ENCODE measurements around the gene ZBTB7C. TPM values are rescaled to one million over a fixed set of nuclear protein-coding genes. Genes with fewer than 3 reads are reported as not detected.
A peak's percentile ranks its signal among the peaks of the same experiment; 100 is the strongest.

The ZBTB7C gene
- total and polyA plus RNA-seq, 3 experiments from 2014 or later, result 0.13 TPM; not detected in 2

GRCh38 chr18:48166336-48166875 lies 242.8 kb downstream of the ZBTB7C start:
- CTCF ChIA-PET, result interaction anchor here (0.9 to 1.0 kb wide), 2 partner anchors 14 to 16 kb away, joined by 3 read pairs; no protein-coding TSS in a partner anchor
- H3K27ac Mint-ChIP-seq, result no peak overlapping the region
- H3K9me3 ChIP-seq (ENCODE audit: low read length), result no peaks in the 10 kb centered on the region
- H3K36me3 Mint-ChIP-seq, result no peaks in the 10 kb centered on the region
- no peaks in the 10 kb centered on the region for H3K36me3 ChIP-seq (ENCODE audit: insufficient read depth, low read length)
- no peak overlapping the region for H3K4me3 Mint-ChIP-seq
- H3K9me3 Mint-ChIP-seq, result no peaks in the 10 kb centered on the region
- no peaks in the 10 kb centered on the region for H3K27me3 ChIP-seq (ENCODE audit: insufficient read depth, low read length, poor library complexity, severe bottlenecking)
- no peak overlapping the region for H3K27ac ChIP-seq (ENCODE audit: low read depth, low read length)
- H3K4me3 ChIP-seq (ENCODE audit: low read length), result no peak overlapping the region
- peaks cover 5 to 49% of the 10 kb centered on the region in 2 donors for H3K27me3 Mint-ChIP-seq
- H3K4me1 Mint-ChIP-seq, result peaks cover 3 to 7% (median 6%) of the 10 kb centered on the region in 3 donors
- POLR2A ChIA-PET, result no interaction called here
- H3K4me1 ChIP-seq (ENCODE audit: insufficient read depth, low read length), result no peaks in the 10 kb centered on the region
- no peak for DNase-seq

GRCh38 chr18:48165111-48165866 lies 243.9 kb downstream of the ZBTB7C start:
- DNase-seq, result no peak
- no peaks in the 10 kb centered on the region for H3K36me3 ChIP-seq (ENCODE audit: insufficient read depth, low read length)
- H3K27me3 Mint-ChIP-seq, result peaks cover 5 to 52% of the 10 kb centered on the region in 2 donors
- POLR2A ChIA-PET, result no interaction called here
- CTCF ChIA-PET, result interaction anchor here (0.9 kb wide), 1 partner anchor 17 kb away, joined by 3 read pairs; no protein-coding TSS in a partner anchor
- no peak overlapping the region for H3K4me3 ChIP-seq (ENCODE audit: low read length)
- no peaks in the 10 kb centered on the region for H3K27me3 ChIP-seq (ENCODE audit: insufficient read depth, low read length, poor library complexity, severe bottlenecking)
- peaks cover 3 to 15% (median 9%) of the 10 kb centered on the region in 3 donors for H3K4me1 Mint-ChIP-seq
- no peaks in the 10 kb centered on the region for H3K36me3 Mint-ChIP-seq
- no peaks in the 10 kb centered on the region for H3K9me3 ChIP-seq (ENCODE audit: low read length)
- H3K27ac ChIP-seq (ENCODE audit: low read depth, low read length), result no peak overlapping the region
- H3K9me3 Mint-ChIP-seq, result no peaks in the 10 kb centered on the region
- no peak overlapping the region for H3K27ac Mint-ChIP-seq
- no peak overlapping the region for H3K4me3 Mint-ChIP-seq
- H3K4me1 ChIP-seq (ENCODE audit: insufficient read depth, low read length), result no peaks in the 10 kb centered on the region

- peaks cover 8 to 52% of the 10 kb centered on the region in 2 donors for H3K27me3 Mint-ChIP-seq
- no peaks in the 10 kb centered on the region for H3K36me3 Mint-ChIP-seq
- CTCF ChIA-PET, result no interaction called here
- no peak overlapping the region for H3K4me3 ChIP-seq (ENCODE audit: low read length)
- no peak overlapping the region for H3K27ac Mint-ChIP-seq
- no peaks in the 10 kb centered on the region for H3K4me1 ChIP-seq (ENCODE audit: insufficient read depth, low read length)
- POLR2A ChIA-PET, result interaction anchor here (0.5 kb wide), 1 partner anchor 47 kb away, joined by 3 read pairs; no protein-coding TSS in a partner anchor
- H3K27me3 ChIP-seq (ENCODE audit: insufficient read depth, low read length, poor library complexity, severe bottlenecking), result no peaks in the 10 kb centered on the region
- H3K4me3 Mint-ChIP-seq, result no peak overlapping the region
- H3K9me3 ChIP-seq (ENCODE audit: low read length), result no peaks in the 10 kb centered on the region
- no peaks in the 10 kb centered on the region for H3K36me3 ChIP-seq (ENCODE audit: insufficient read depth, low read length)
- no peak overlapping the region for H3K27ac ChIP-seq (ENCODE audit: low read depth, low read length)
- peaks cover 3 to 15% (median 9%) of the 10 kb centered on the region in 3 donors for H3K4me1 Mint-ChIP-seq
- H3K9me3 Mint-ChIP-seq, result no peaks in the 10 kb centered on the region
- no peak for DNase-seq
Observed at GRCh38 chr18:48164701-48165100, 244.5 kb downstream of the ZBTB7C start.

- H3K9me3 Mint-ChIP-seq, result no peaks in the 10 kb centered on the region
- no peaks in the 10 kb centered on the region for H3K27me3 ChIP-seq (ENCODE audit: insufficient read depth, low read length, poor library complexity, severe bottlenecking)
- CTCF ChIA-PET, result no interaction called here
- H3K9me3 ChIP-seq (ENCODE audit: low read length), result no peaks in the 10 kb centered on the region
- no peaks in the 10 kb centered on the region for H3K36me3 ChIP-seq (ENCODE audit: insufficient read depth, low read length)
- no peaks in the 10 kb centered on the region for H3K36me3 Mint-ChIP-seq
- H3K27ac Mint-ChIP-seq, result peak overlapping the region in 1 of 8 donors; percentile 48
- POLR2A ChIA-PET, result interaction anchor here (0.5 kb wide), 1 partner anchor 47 kb away, joined by 3 read pairs; no protein-coding TSS in a partner anchor
- no peak overlapping the region for H3K27ac ChIP-seq (ENCODE audit: low read depth, low read length)
- H3K4me3 ChIP-seq (ENCODE audit: low read length), result no peak overlapping the region
- peaks cover 3 to 15% (median 9%) of the 10 kb centered on the region in 3 donors for H3K4me1 Mint-ChIP-seq
- peaks cover 10 to 52% of the 10 kb centered on the region in 2 donors for H3K27me3 Mint-ChIP-seq
- no peak for DNase-seq
- no peaks in the 10 kb centered on the region for H3K4me1 ChIP-seq (ENCODE audit: insufficient read depth, low read length)
- no peak overlapping the region for H3K4me3 Mint-ChIP-seq
Observed at GRCh38 chr18:48164116-48164515, 245.1 kb downstream of the ZBTB7C start.

- Histone ChIP-seq H3K9me3 (ENCODE audit: low read length) (no peaks in the 10 kb centered on the region), H3K4me3 (ENCODE audit: low read length) (no peak overlapping the region), H3K36me3 (ENCODE audit: insufficient read depth, low read length) (no peaks in the 10 kb centered on the region), H3K27me3 (ENCODE audit: insufficient read depth, low read length, poor library complexity, severe bottlenecking) (no peaks in the 10 kb centered on the region), H3K27ac (ENCODE audit: low read depth, low read length) (no peak overlapping the region), H3K4me1 (ENCODE audit: insufficient read depth, low read length) (no peaks in the 10 kb centered on the region)
- ChIA-PET CTCF (no interaction called here), POLR2A (no interaction called here)
- DNase-seq, result no peak
- no peaks in the 10 kb centered on the region for H3K9me3 Mint-ChIP-seq
- H3K4me1 Mint-ChIP-seq, result peaks cover 3 to 15% (median 9%) of the 10 kb centered on the region in 3 donors
- H3K27ac Mint-ChIP-seq, result no peak overlapping the region
- H3K4me3 Mint-ChIP-seq, result no peak overlapping the region
- peaks cover 10 to 51% of the 10 kb centered on the region in 2 donors for H3K27me3 Mint-ChIP-seq
- H3K36me3 Mint-ChIP-seq, result no peaks in the 10 kb centered on the region
Observed at GRCh38 chr18:48163738-48164115, 245.5 kb downstream of the ZBTB7C start.

- Mint-ChIP-seq H3K4me1 (peaks cover 3 to 15% (median 9%) of the 10 kb centered on the region in 3 donors), H3K4me3 (peak overlapping the region in 2 of 7 donors; percentile 74 to 79), H3K27me3 (peaks cover 11 to 50% of the 10 kb centered on the region in 2 donors), H3K27ac (no peak overlapping the region), H3K9me3 (no peaks in the 10 kb centered on the region), H3K36me3 (no peaks in the 10 kb centered on the region)
- ChIA-PET POLR2A (no interaction called here), CTCF (no interaction called here)
- H3K27ac ChIP-seq (ENCODE audit: low read depth, low read length), result no peak overlapping the region
- H3K27me3 ChIP-seq (ENCODE audit: insufficient read depth, low read length, poor library complexity, severe bottlenecking), result no peaks in the 10 kb centered on the region
- DNase-seq, result no peak
- H3K9me3 ChIP-seq (ENCODE audit: low read length), result no peaks in the 10 kb centered on the region
- no peaks in the 10 kb centered on the region for H3K36me3 ChIP-seq (ENCODE audit: insufficient read depth, low read length)
- H3K4me3 ChIP-seq (ENCODE audit: low read length), result no peak overlapping the region
- no peaks in the 10 kb centered on the region for H3K4me1 ChIP-seq (ENCODE audit: insufficient read depth, low read length)
Observed at GRCh38 chr18:48162956-48163737, 246.0 kb downstream of the ZBTB7C start.

- Histone ChIP-seq H3K4me1 (ENCODE audit: insufficient read depth, low read length) (no peaks in the 10 kb centered on the region), H3K4me3 (ENCODE audit: low read length) (peak overlapping the region; percentile 4), H3K36me3 (ENCODE audit: insufficient read depth, low read length) (no peaks in the 10 kb centered on the region), H3K27ac (ENCODE audit: low read depth, low read length) (no peak overlapping the region), H3K9me3 (ENCODE audit: low read length) (no peaks in the 10 kb centered on the region), H3K27me3 (ENCODE audit: insufficient read depth, low read length, poor library complexity, severe bottlenecking) (no peaks in the 10 kb centered on the region)
- no peaks in the 10 kb centered on the region for H3K9me3 Mint-ChIP-seq
- ChIA-PET CTCF (no interaction called here), POLR2A (no interaction called here)
- DNase-seq, result no peak
- H3K27me3 Mint-ChIP-seq, result peaks cover 12 to 55% of the 10 kb centered on the region in 2 donors
- H3K4me1 Mint-ChIP-seq, result peaks cover 3 to 15% (median 6%) of the 10 kb centered on the region in 3 donors
- no peaks in the 10 kb centered on the region for H3K36me3 Mint-ChIP-seq
- H3K27ac Mint-ChIP-seq, result peak overlapping the region in 1 of 8 donors; percentile 29
- peak overlapping the region; percentile 65 to 92 (median 74) for H3K4me3 Mint-ChIP-seq
Observed at GRCh38 chr18:48161911-48162698, 247.1 kb downstream of the ZBTB7C start.
